Trophoblast cell (in vitro differentiated cells and primary cell): Measurements from ENCODE around the gene BAIAP2.

Experiments used
- DNase-seq, 2 donors: peaks; one replicate each; pipeline ENCODE4 v3.0.0-alpha.2; 2016
- H2AFZ ChIP-seq: 2 replicates; pipeline ENCODE4 v1.6.1; 2013; ENCODE audit warnings: low read length, moderate library complexity, mild to moderate bottlenecking; ENCODE audit not compliant: insufficient read depth, poor library complexity
- H2AK5ac ChIP-seq: 2 replicates; pipeline ENCODE4 v1.6.1; 2013; ENCODE audit warnings: mild to moderate bottlenecking, low read length
- H2BK120ac ChIP-seq: 2 replicates; pipeline ENCODE4 v1.6.1; 2013; ENCODE audit warnings: low read length, mild to moderate bottlenecking, moderate library complexity; ENCODE audit not compliant: insufficient read depth, poor library complexity
- H2BK12ac ChIP-seq: 2 replicates; pipeline ENCODE4 v1.6.1; 2013; ENCODE audit warnings: mild to moderate bottlenecking, low read length, moderate library complexity
- H2BK5ac ChIP-seq: 2 replicates; pipeline ENCODE4 v1.6.1; 2013; ENCODE audit warnings: low read length, low read depth, moderate library complexity, mild to moderate bottlenecking; ENCODE audit not compliant: poor library complexity
- H3K14ac ChIP-seq: 2 replicates; pipeline ENCODE4 v1.6.1; 2013; ENCODE audit warnings: mild to moderate bottlenecking, low read length
- H3K18ac ChIP-seq: 2 replicates; pipeline ENCODE4 v1.6.1; 2013; ENCODE audit warnings: mild to moderate bottlenecking, low read length
- H3K23ac ChIP-seq: 2 replicates; pipeline ENCODE4 v1.6.1; 2013; ENCODE audit warnings: low read length
- H3K27ac ChIP-seq: 2 replicates; pipeline ENCODE4 v1.5.1; 2013; ENCODE audit warnings: low read depth, mild to moderate bottlenecking, inconsistent platforms, low read length, moderate library complexity
- H3K27me3 ChIP-seq: 2 replicates; pipeline ENCODE4 v1.6.1; 2013; ENCODE audit warnings: inconsistent platforms, mild to moderate bottlenecking, low read length, moderate library complexity; ENCODE audit not compliant: insufficient read depth
- H3K36me3 ChIP-seq, 2 experiments: 1 replicate in 1 of 2; 2 replicates in 1 of 2; pipeline ENCODE4 v1.6.1; 2013; ENCODE audit warnings: low read length in 2 of 2, mild to moderate bottlenecking in 2 of 2, moderate library complexity in 1 of 2; ENCODE audit not compliant: insufficient read depth in 2 of 2, control insufficient read depth in 1 of 2
- H3K4ac ChIP-seq: 2 replicates; pipeline ENCODE4 v1.6.1; 2013; ENCODE audit warnings: low read depth, mild to moderate bottlenecking, low read length, moderate library complexity
- H3K4me1 ChIP-seq, 2 experiments: 1 replicate in 1 of 2; 2 replicates in 1 of 2; pipeline ENCODE4 v1.6.1; 2013; ENCODE audit warnings: low read length in 2 of 2, mild to moderate bottlenecking in 2 of 2, moderate library complexity in 1 of 2; ENCODE audit not compliant: insufficient read depth in 2 of 2, control insufficient read depth in 1 of 2
- H3K4me2 ChIP-seq: 2 replicates; pipeline ENCODE4 v1.6.1; 2013; ENCODE audit warnings: inconsistent platforms, mild to moderate bottlenecking, low read length, moderate library complexity
- H3K4me3 ChIP-seq: 2 replicates; pipeline ENCODE4 v1.5.1; 2013; ENCODE audit warnings: mild to moderate bottlenecking, low read depth, low read length, inconsistent platforms
- H3K79me1 ChIP-seq: one replicate; pipeline ENCODE4 v1.6.1; 2013; ENCODE audit warnings: low read length
- H3K79me2 ChIP-seq: 2 replicates; pipeline ENCODE4 v1.6.1; 2013; ENCODE audit warnings: low read length, mild to moderate bottlenecking; ENCODE audit not compliant: control insufficient read depth, insufficient read depth, poor library complexity
- H3K9ac ChIP-seq: 2 replicates; pipeline ENCODE4 v1.6.1; 2013; ENCODE audit warnings: mild to moderate bottlenecking, low read length
- H3K9me3 ChIP-seq: 2 replicates; pipeline ENCODE4 v1.6.1; 2013; ENCODE audit warnings: low read depth, mild to moderate bottlenecking, control low read depth, inconsistent platforms, low read length; ENCODE audit not compliant: insufficient read depth
- H4K12ac ChIP-seq: 2 replicates; pipeline ENCODE4 v1.6.1; 2013; ENCODE audit warnings: low read depth, mild to moderate bottlenecking, low read length, moderate library complexity
- H4K8ac ChIP-seq: 2 replicates; pipeline ENCODE4 v1.6.1; 2013; ENCODE audit warnings: low read depth, mild to moderate bottlenecking, low read length, moderate library complexity
- H4K91ac ChIP-seq: one replicate; pipeline ENCODE4 v1.6.1; 2013; ENCODE audit warnings: low read depth, mild to moderate bottlenecking, low read length, moderate library complexity
- WGBS: extraction: QIAGEN DNeasy Blood & Tissue Kit; methylation state at CpG from one replicate; pipeline ENCODE4 v1.1.7; 2013; ENCODE audit warnings: missing lambda C conversion rate; ENCODE audit not compliant: insufficient read length, insufficient coverage; ENCODE audit errors: extremely low coverage; 5-methylcytosine and 5-hydroxymethylcytosine counted together

Gene BAIAP2

DNA sequence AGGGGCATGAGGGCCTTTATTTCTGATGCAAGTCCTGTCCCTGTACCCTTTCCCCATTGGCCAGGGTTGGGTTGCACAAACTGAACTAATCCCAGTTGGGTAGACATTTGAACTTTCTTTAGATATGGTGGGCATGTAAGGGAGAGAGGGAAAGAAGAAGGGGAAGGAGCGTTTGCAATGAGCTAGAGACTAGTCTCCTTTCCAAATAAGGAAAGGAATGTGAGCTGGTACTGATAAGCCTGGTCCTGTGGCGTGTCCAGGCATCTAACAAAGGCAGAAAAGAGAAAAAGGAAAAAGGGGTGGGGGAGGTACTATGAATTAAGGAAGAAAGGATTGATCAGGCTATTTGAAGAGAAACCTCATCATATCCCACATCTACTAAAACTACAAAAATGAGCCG, 23.0 kb upstream of the BAIAP2 start:
- no peak overlapping the region for H2BK12ac ChIP-seq
- no peak overlapping the region for H2BK5ac ChIP-seq
- no peak overlapping the region for H4K12ac ChIP-seq
- H3K9me3 ChIP-seq: peaks cover 6% of the 10 kb centered on the region
- no peak overlapping the region for H3K18ac ChIP-seq
- H3K79me2 ChIP-seq: no peaks in the 10 kb centered on the region
- H3K27me3 ChIP-seq: no peaks in the 10 kb centered on the region
- H3K4me1 ChIP-seq: peaks cover 0 to 2% of the 10 kb centered on the region in 2 experiments
- no peak overlapping the region for H3K4ac ChIP-seq
- no peak overlapping the region for H2AK5ac ChIP-seq
- no peak overlapping the region for H4K91ac ChIP-seq
- H3K14ac ChIP-seq: no peak overlapping the region
- H3K4me2 ChIP-seq: no peak overlapping the region
- no peak overlapping the region for H4K8ac ChIP-seq
- WGBS: no CpG with 5 or more reads among the region's 3 CpGs
- no peak overlapping the region for H3K4me3 ChIP-seq
- peaks cover 3% of the 10 kb centered on the region for H3K79me1 ChIP-seq
- H3K36me3 ChIP-seq: peaks cover 0 to 6% of the 10 kb centered on the region in 2 experiments
- no peak overlapping the region for H3K27ac ChIP-seq
- no peak overlapping the region for H3K23ac ChIP-seq
- no peak overlapping the region for H2AFZ ChIP-seq
- DNase-seq: no peak
- peak overlapping the region; percentile 43 for H2BK120ac ChIP-seq
- H3K9ac ChIP-seq: no peak overlapping the region

DNA sequence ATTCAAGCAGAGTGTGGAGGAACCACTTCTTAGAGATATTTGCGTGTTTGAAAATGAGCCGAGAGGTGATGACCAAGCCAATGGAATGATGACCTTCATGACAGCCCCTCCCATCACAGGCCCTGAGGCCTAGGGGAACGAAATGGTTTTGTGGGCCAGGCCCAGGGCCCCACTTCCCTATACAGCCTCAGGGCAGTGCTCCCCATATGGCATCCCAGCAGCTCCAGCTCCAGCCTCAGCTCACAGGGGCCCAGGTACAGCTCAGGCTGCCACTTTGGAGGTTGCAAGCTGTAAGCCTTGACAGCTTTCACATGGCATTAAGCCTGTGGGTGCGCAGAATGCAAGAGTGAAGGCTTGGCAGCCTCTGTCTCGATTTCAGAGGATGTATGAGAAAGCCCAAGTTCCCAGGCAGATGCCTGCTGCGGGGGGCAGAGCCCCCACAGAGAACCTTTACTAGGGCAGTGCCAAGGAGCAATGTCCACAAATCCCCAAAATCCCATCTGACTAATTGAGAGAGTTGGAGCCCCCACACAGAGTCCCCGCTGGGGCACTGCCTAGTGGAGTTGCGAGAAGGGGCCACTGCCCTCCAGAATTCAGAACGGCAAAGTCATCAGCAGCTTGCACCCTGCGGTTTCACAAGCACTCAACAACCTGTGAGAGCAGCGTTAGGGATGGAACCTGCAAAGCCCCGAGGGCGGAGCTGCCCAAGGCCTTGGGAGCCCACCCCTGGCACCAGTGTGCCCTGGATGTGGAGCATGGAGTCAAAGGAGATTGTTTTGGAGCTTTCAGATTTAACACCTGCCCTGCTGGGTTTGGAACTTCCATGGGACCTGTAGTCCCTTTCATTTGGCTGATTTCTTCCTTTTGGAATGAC, 22.1 kb upstream of the BAIAP2 start:
- H3K23ac ChIP-seq: no peak overlapping the region
- H2BK120ac ChIP-seq: peak overlapping the region; percentile 43
- H3K4me1 ChIP-seq: peaks cover 0 to 2% of the 10 kb centered on the region in 2 experiments
- no peak overlapping the region for H3K9ac ChIP-seq
- no CpG with 5 or more reads among the region's 13 CpGs for WGBS
- H4K12ac ChIP-seq: peak overlapping the region; percentile 18
- peaks cover 0 to 6% of the 10 kb centered on the region in 2 experiments for H3K36me3 ChIP-seq
- H3K14ac ChIP-seq: peak overlapping the region; percentile 43
- peaks cover 3% of the 10 kb centered on the region for H3K79me1 ChIP-seq
- peak overlapping the region; percentile 6 for H2BK12ac ChIP-seq
- H2AFZ ChIP-seq: no peak overlapping the region
- peaks cover 6% of the 10 kb centered on the region for H3K9me3 ChIP-seq
- H3K4me2 ChIP-seq: no peak overlapping the region
- H3K4me3 ChIP-seq: no peak overlapping the region
- no peak overlapping the region for H3K4ac ChIP-seq
- no peak for DNase-seq
- peak overlapping the region; percentile 73 for H2AK5ac ChIP-seq
- peak overlapping the region; percentile 2 for H4K8ac ChIP-seq
- no peak overlapping the region for H3K27ac ChIP-seq
- no peak overlapping the region for H3K18ac ChIP-seq
- H3K27me3 ChIP-seq: no peaks in the 10 kb centered on the region
- H4K91ac ChIP-seq: peak overlapping the region; percentile 54
- no peaks in the 10 kb centered on the region for H3K79me2 ChIP-seq
- no peak overlapping the region for H2BK5ac ChIP-seq

DNA sequence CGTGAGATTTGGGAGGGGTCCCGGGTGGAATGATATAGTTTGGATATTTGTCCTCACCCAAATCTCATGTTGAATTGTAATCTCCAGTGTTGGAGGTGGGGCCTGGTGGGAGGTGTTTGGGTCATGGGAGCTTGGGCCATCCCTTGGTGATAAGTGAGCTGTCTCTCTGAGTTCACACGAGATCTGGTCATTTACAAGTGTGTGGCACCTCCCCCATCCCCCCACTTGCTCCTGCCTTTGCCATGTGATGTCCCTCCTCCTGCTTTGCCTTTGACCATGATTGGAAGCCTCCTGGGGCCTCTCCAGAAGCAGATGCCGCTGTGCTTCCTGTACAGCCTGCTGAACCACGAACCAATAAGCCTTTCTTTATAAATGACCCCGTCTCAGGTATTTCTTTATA, 21.3 kb upstream of the BAIAP2 start:
- WGBS: no CpG with 5 or more reads among the region's 6 CpGs
- no peak overlapping the region for H2BK5ac ChIP-seq
- no peak for DNase-seq
- H3K79me1 ChIP-seq: peaks cover 3% of the 10 kb centered on the region
- H2BK12ac ChIP-seq: no peak overlapping the region
- no peak overlapping the region for H4K91ac ChIP-seq
- H3K79me2 ChIP-seq: no peaks in the 10 kb centered on the region
- peaks cover 6% of the 10 kb centered on the region for H3K9me3 ChIP-seq
- H3K18ac ChIP-seq: no peak overlapping the region
- no peak overlapping the region for H2BK120ac ChIP-seq
- no peak overlapping the region for H3K4ac ChIP-seq
- no peak overlapping the region for H2AK5ac ChIP-seq
- no peak overlapping the region for H3K14ac ChIP-seq
- H3K4me3 ChIP-seq: no peak overlapping the region
- H3K27me3 ChIP-seq: no peaks in the 10 kb centered on the region
- no peak overlapping the region for H4K8ac ChIP-seq
- H3K9ac ChIP-seq: no peak overlapping the region
- peaks cover 0 to 6% of the 10 kb centered on the region in 2 experiments for H3K36me3 ChIP-seq
- no peak overlapping the region for H3K27ac ChIP-seq
- no peak overlapping the region for H4K12ac ChIP-seq
- peaks cover 0 to 2% of the 10 kb centered on the region in 2 experiments for H3K4me1 ChIP-seq
- no peak overlapping the region for H3K4me2 ChIP-seq
- no peak overlapping the region for H3K23ac ChIP-seq
- no peak overlapping the region for H2AFZ ChIP-seq

DNA sequence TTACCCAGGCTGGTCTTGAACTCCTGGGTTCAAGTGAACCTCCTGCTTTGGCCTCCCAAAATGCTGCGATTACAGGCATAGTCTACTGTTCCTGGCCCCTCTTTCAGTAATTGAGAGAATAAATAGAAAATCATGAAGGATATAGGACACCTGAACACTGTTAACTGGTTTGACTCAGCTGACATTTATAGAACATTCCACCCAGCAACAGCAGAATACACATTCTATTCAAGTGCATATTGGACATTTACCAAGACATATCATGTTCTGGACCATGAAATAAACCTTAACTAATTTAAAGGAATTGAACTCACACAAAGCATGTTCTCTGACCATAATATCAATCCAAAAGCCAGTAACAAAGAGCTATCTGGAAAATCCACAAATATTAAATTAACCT, 19.8 kb upstream of the BAIAP2 start:
- Histone ChIP-seq H2AK5ac (no peak overlapping the region), H2BK120ac (no peak overlapping the region), H3K18ac (no peak overlapping the region), H2AFZ (no peak overlapping the region), H3K14ac (no peak overlapping the region), H3K4me3 (no peak overlapping the region), H3K4ac (no peak overlapping the region), H2BK5ac (no peak overlapping the region), H4K12ac (no peak overlapping the region), H3K9ac (no peak overlapping the region), H4K91ac (no peak overlapping the region), H3K27me3 (no peaks in the 10 kb centered on the region), H3K4me2 (no peak overlapping the region), H3K9me3 (peaks cover 6% of the 10 kb centered on the region), H3K27ac (no peak overlapping the region), H3K79me1 (peaks cover 3% of the 10 kb centered on the region), H3K79me2 (no peaks in the 10 kb centered on the region), H4K8ac (no peak overlapping the region), H3K36me3 (peaks cover 0 to 6% of the 10 kb centered on the region in 2 experiments), H3K23ac (no peak overlapping the region), H2BK12ac (no peak overlapping the region), H3K4me1 (peaks cover 0 to 2% of the 10 kb centered on the region in 2 experiments)
- no peak for DNase-seq
- WGBS: no CpG with 5 or more reads among the region's 1 CpG
